CMK (cell line): ENCODE results near the gene NEK1.
A peak's percentile ranks its signal among the peaks of the same experiment; 100 is the strongest.

Experiments used
- DNase-seq: peaks from one replicate; pipeline ENCODE4 v3.0.0-alpha.2; 2010; ENCODE audit warnings: low read depth

NEK1 gene

GRCh38 chr4:169417629-169418282 is 194.6 kb downstream of the NEK1 start:
- no peak for DNase-seq

GRCh38 chr4:169416997-169417396 is 195.4 kb downstream of the NEK1 start:
- DNase-seq = no peak

- DNase-seq = no peak
Observed at GRCh38 chr4:169416461-169416860, 195.9 kb downstream of the NEK1 start.

- DNase-seq = no peak
Observed at GRCh38 chr4:169414913-169415312, 197.5 kb downstream of the NEK1 start.

- DNase-seq = no peak
Observed at GRCh38 chr4:169412046-169412445, 200.3 kb downstream of the NEK1 start.

GRCh38 chr4:169410839-169411770 is 201.3 kb downstream of the NEK1 start:
- DNase-seq = peak; percentile 91

GRCh38 chr4:169407217-169407845 is 205.1 kb downstream of the NEK1 start:
- no peak for DNase-seq

- no peak for DNase-seq
Observed at GRCh38 chr4:169404960-169405359, 207.4 kb downstream of the NEK1 start.

- no peak for DNase-seq
Observed at GRCh38 chr4:169400832-169401231, 211.6 kb downstream of the NEK1 start.

- DNase-seq = no peak
Observed at GRCh38 chr4:169399976-169400767, 212.2 kb downstream of the NEK1 start.

- DNase-seq = no peak
Observed at GRCh38 chr4:169398316-169398715, 214.1 kb downstream of the NEK1 start.

- no peak for DNase-seq
Observed at GRCh38 chr4:169397762-169398161, 214.6 kb downstream of the NEK1 start.

- DNase-seq = no peak
Observed at GRCh38 chr4:169385376-169385775, 227.0 kb downstream of the NEK1 start.

GRCh38 chr4:169384779-169385178 is 227.6 kb downstream of the NEK1 start:
- DNase-seq = no peak

- no peak for DNase-seq
Observed at GRCh38 chr4:169383724-169384123, 228.7 kb downstream of the NEK1 start.

- no peak for DNase-seq
Observed at GRCh38 chr4:169379688-169380087, 232.7 kb downstream of the NEK1 start.

GRCh38 chr4:169377367-169377766 is 235.0 kb downstream of the NEK1 start:
- DNase-seq = no peak

- DNase-seq = no peak
Observed at GRCh38 chr4:169376421-169376820, 236.0 kb downstream of the NEK1 start.

- DNase-seq = no peak
Observed at GRCh38 chr4:169372791-169373190, 239.6 kb downstream of the NEK1 start.

GRCh38 chr4:169369634-169370033 is 242.7 kb downstream of the NEK1 start:
- no peak for DNase-seq

GRCh38 chr4:169367826-169368225 is 244.6 kb downstream of the NEK1 start:
- no peak for DNase-seq

GRCh38 chr4:169366821-169367220 is 245.6 kb downstream of the NEK1 start:
- no peak for DNase-seq
